Measurements from ENCODE around the gene ETS1. TPM values are rescaled to one million over a fixed set of nuclear protein-coding genes. Genes with fewer than 3 reads are reported as not detected.
A peak's percentile ranks its signal among the peaks of the same experiment; 100 is the strongest.

The ETS1 gene
- total RNA-seq, 2 donors from 2014 or later = 34.3 to 36.4 TPM

DNA sequence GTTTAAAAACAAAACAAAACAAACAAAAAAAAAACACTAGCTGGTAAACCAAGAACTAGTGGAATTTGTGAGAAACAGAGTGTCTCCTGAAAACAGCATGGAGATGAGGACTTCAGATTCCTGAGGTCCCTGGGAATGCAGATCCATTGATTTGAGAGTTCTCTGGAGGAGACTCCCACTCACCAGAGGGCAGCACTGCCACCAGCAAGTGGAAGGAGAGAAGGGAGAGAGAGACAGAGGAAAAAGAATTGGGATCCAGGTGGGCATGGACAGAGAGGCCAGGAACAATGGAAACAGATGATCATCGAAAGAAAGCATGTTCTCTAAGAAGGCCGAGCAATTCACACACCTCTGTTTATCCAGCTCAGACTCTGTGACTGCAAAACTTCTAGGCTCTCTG, 31.8 kb downstream of the ETS1 start:
- H3K9ac ChIP-seq (ENCODE audit: extremely low read depth, low read length, poor library complexity, severe bottlenecking) = no peak overlapping the region
- no peak overlapping the region for H3K4me3 ChIP-seq (ENCODE audit: low read length)
- TF ChIP-seq, protein P1, sequence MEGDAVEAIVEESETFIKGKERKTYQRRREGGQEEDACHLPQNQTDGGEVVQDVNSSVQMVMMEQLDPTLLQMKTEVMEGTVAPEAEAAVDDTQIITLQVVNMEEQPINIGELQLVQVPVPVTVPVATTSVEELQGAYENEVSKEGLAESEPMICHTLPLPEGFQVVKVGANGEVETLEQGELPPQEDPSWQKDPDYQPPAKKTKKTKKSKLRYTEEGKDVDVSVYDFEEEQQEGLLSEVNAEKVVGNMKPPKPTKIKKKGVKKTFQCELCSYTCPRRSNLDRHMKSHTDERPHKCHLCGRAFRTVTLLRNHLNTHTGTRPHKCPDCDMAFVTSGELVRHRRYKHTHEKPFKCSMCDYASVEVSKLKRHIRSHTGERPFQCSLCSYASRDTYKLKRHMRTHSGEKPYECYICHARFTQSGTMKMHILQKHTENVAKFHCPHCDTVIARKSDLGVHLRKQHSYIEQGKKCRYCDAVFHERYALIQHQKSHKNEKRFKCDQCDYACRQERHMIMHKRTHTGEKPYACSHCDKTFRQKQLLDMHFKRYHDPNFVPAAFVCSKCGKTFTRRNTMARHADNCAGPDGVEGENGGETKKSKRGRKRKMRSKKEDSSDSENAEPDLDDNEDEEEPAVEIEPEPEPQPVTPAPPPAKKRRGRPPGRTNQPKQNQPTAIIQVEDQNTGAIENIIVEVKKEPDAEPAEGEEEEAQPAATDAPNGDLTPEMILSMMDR (conservative IDR thresholded peaks at IDR 0.05) = peak; percentile 82
- Mint-ChIP-seq H3K36me3 (ENCODE audit: low read depth) (no peaks in the 10 kb centered on the region), H3K4me3 (no peak overlapping the region), H3K4me1 (peaks cover 15% of the 10 kb centered on the region), H3K27me3 (ENCODE audit: insufficient read depth) (peaks cover 13% of the 10 kb centered on the region), H3K27ac (no peak overlapping the region), H3K9me3 (no peaks in the 10 kb centered on the region)
- no peaks in the 10 kb centered on the region for H3K4me1 ChIP-seq (ENCODE audit: control insufficient read depth, insufficient read depth, low read length)
- no peaks in the 10 kb centered on the region for H3K9me3 ChIP-seq (ENCODE audit: control insufficient read depth, low read length)
- no peaks in the 10 kb centered on the region for H3K36me3 ChIP-seq (ENCODE audit: control insufficient read depth, insufficient read depth, low read length)
- DNase-seq = peak; percentile 85
- H3K27ac ChIP-seq (ENCODE audit: low read depth, low read length) = no peak overlapping the region
- WGBS, 2 experiments (ENCODE audit: insufficient coverage in 1 of 2, insufficient read length in 1 of 2) = 88 to 89% methylated on average over 2 of the region's 2 CpGs
- H3K27me3 ChIP-seq (ENCODE audit: control insufficient read depth, insufficient read depth, low read length, poor library complexity, severe bottlenecking) = peaks cover under 1% of the 10 kb centered on the region

DNA sequence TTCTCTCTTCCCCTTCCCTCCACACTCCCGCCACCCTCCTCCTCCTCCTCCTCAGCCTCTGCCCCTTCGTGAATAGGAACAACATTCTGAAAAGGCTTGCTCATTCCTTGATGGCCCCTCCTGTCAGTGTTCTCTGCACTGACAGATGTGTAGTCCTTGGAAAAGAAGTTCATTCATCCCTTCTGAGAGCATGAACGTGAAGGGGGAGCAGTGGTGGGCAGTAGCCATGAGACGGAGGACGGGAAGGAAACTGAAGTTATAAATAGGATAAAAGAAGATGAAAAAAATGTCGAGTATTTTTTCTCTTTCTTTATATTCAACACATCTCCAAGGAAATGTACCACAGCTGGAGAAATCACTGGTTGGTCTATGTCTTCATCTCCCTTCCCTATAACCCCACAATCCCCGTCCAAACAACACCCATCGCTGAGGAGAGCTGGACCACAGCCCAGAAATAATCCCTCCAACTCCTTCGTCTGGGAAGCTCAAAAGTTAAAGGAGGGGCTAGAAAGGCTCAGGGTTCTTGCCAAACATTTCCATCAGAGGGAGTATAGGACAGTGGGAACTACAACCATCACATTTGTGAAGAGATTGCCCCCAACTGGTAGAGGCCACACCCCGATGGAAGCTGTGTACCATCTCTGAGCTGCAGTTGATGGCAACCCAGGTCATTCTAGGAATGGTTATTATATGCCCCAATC, 33.5 kb downstream of the ETS1 start:
- H3K27me3 ChIP-seq (ENCODE audit: control insufficient read depth, insufficient read depth, low read length, poor library complexity, severe bottlenecking) = peaks cover 15% of the 10 kb centered on the region
- no peak overlapping the region for H3K9ac ChIP-seq (ENCODE audit: extremely low read depth, low read length, poor library complexity, severe bottlenecking)
- no peak for DNase-seq
- no peaks in the 10 kb centered on the region for H3K36me3 ChIP-seq (ENCODE audit: control insufficient read depth, insufficient read depth, low read length)
- peak overlapping the region; percentile 40 for H3K27ac ChIP-seq (ENCODE audit: low read depth, low read length)
- H3K27me3 Mint-ChIP-seq (ENCODE audit: insufficient read depth) = peaks cover 23% of the 10 kb centered on the region
- WGBS, 2 experiments (ENCODE audit: insufficient coverage in 1 of 2, insufficient read length in 1 of 2) = 70 to 86% methylated on average over 3 to 10 of the region's 10 CpGs
- H3K4me3 ChIP-seq (ENCODE audit: low read length) = no peak overlapping the region
- H3K27ac Mint-ChIP-seq = no peak overlapping the region
- peaks cover 16% of the 10 kb centered on the region for H3K4me1 Mint-ChIP-seq
- no peaks in the 10 kb centered on the region for H3K9me3 ChIP-seq (ENCODE audit: control insufficient read depth, low read length)
- H3K4me1 ChIP-seq (ENCODE audit: control insufficient read depth, insufficient read depth, low read length) = no peaks in the 10 kb centered on the region
- TF ChIP-seq, protein P1 (conservative IDR thresholded peaks at IDR 0.05) = peak; percentile 62
- no peaks in the 10 kb centered on the region for H3K36me3 Mint-ChIP-seq (ENCODE audit: low read depth)
- H3K9me3 Mint-ChIP-seq = no peaks in the 10 kb centered on the region
- H3K4me3 Mint-ChIP-seq = no peak overlapping the region

DNA sequence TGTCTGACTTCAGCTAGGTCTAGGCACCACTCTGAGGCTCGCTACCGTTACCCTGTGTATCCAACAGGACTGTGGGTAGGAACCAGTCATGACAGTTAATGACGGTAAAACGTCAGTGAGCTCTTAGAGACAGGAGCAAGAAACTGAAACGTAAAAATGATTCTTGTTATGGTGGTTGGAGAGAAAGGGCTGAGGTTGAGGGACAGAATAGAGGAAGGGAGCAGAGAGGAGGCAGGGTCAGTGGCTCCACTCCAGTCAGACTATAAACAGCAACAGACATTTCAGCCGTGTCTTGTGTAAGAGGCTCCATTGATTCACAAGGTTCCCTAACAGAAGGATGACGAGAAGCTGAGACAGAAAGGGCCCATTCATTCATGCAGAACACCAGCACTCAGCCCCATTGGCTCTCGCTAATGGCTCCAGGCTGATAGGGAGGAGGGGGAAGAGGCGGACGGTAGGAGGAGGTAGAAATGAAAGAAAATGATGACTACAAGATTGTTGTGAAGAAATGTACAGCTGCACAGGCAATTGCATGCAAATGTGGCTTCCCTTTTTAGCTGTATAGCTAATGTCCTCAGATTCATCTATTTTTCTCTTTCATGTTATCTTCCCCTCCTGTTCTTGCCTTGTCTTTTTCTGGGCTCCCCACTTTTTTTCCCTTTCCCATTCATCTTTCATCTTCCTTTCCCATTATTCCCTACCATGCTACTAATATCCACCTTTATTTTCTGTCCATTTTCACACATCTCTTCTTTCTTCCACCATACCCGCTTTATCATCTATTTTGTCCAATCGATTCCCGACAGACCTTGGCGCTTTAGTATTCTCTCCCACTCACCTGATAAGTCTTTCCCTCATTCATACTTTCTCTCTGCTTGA, 34.3 kb downstream of the ETS1 start:
- Mint-ChIP-seq H3K4me3 (no peak overlapping the region), H3K9me3 (no peaks in the 10 kb centered on the region), H3K36me3 (ENCODE audit: low read depth) (no peaks in the 10 kb centered on the region), H3K27ac (no peak overlapping the region), H3K4me1 (peaks cover 19% of the 10 kb centered on the region), H3K27me3 (ENCODE audit: insufficient read depth) (peaks cover 31% of the 10 kb centered on the region)
- Histone ChIP-seq H3K4me3 (ENCODE audit: low read length) (no peak overlapping the region), H3K9me3 (ENCODE audit: control insufficient read depth, low read length) (no peaks in the 10 kb centered on the region), H3K27ac (ENCODE audit: low read depth, low read length) (peak overlapping the region; percentile 61), H3K9ac (ENCODE audit: extremely low read depth, low read length, poor library complexity, severe bottlenecking) (no peak overlapping the region), H3K4me1 (ENCODE audit: control insufficient read depth, insufficient read depth, low read length) (peaks cover 3% of the 10 kb centered on the region), H3K27me3 (ENCODE audit: control insufficient read depth, insufficient read depth, low read length, poor library complexity, severe bottlenecking) (peaks cover 23% of the 10 kb centered on the region), H3K36me3 (ENCODE audit: control insufficient read depth, insufficient read depth, low read length) (no peaks in the 10 kb centered on the region)
- TF ChIP-seq, protein P1 (conservative IDR thresholded peaks at IDR 0.05) = no peak
- no peak for DNase-seq
- WGBS, 2 experiments (ENCODE audit: insufficient coverage in 1 of 2, insufficient read length in 1 of 2) = 92 to 94% methylated on average over 9 to 14 of the region's 14 CpGs
